Measurements from ENCODE around the gene LTBP1.

The LTBP1 gene

DNA sequence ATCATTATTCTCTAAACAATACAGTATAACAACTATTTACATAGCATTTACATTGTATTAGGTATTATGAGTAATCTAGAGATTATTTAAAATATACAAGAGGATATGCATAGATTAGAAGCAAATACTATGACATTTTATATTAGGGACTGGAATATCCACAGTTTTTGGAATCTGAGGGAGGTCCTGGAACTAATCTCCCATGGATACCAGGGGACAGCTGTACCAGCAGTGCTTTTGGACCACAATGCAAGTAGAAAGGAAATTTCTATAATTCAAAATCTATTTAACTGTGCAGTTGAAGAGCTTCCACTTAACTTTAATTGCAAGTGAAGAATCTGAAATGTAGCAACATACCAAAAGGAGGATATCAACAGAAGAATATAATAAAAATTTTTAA is 120.8 kb downstream of the LTBP1 start:
- no peaks in the 10 kb centered on the region for H3K4me1 ChIP-seq
- no peak for TF ChIP-seq Cebpa-rat (IDR thresholded peaks at IDR 0.05)
- H3K4me2 ChIP-seq: no peak overlapping the region
- no peaks in the 10 kb centered on the region for H3K27me3 ChIP-seq
- no peak overlapping the region for H3K9ac ChIP-seq
- H3K4me3 ChIP-seq: no peak overlapping the region
- H3K9me3 ChIP-seq: no peaks in the 10 kb centered on the region
- no peaks in the 10 kb centered on the region for H3K36me3 ChIP-seq
- H3K27ac ChIP-seq: no peak overlapping the region
- H4K20me1 ChIP-seq: no peaks in the 10 kb centered on the region

GRCh38 chr2:33068261-33068660 is 121.5 kb downstream of the LTBP1 start:
- Histone ChIP-seq H3K36me3 (no peaks in the 10 kb centered on the region), H4K20me1 (no peaks in the 10 kb centered on the region), H3K9me3 (no peaks in the 10 kb centered on the region), H3K9ac (no peak overlapping the region), H3K4me3 (no peak overlapping the region), H3K27ac (no peak overlapping the region), H3K27me3 (no peaks in the 10 kb centered on the region), H3K4me1 (no peaks in the 10 kb centered on the region), H3K4me2 (no peak overlapping the region)
- TF ChIP-seq Cebpa-rat (IDR thresholded peaks at IDR 0.05): no peak

- Histone ChIP-seq H3K27ac (no peak overlapping the region), H4K20me1 (no peaks in the 10 kb centered on the region), H3K27me3 (no peaks in the 10 kb centered on the region), H3K4me1 (no peaks in the 10 kb centered on the region), H3K9me3 (no peaks in the 10 kb centered on the region), H3K9ac (no peak overlapping the region), H3K36me3 (no peaks in the 10 kb centered on the region), H3K4me2 (no peak overlapping the region), H3K4me3 (no peak overlapping the region)
- no peak for TF ChIP-seq Cebpa-rat (IDR thresholded peaks at IDR 0.05)
Measured at GRCh38 chr2:33069894-33070651, 123.3 kb downstream of the LTBP1 start.

DNA sequence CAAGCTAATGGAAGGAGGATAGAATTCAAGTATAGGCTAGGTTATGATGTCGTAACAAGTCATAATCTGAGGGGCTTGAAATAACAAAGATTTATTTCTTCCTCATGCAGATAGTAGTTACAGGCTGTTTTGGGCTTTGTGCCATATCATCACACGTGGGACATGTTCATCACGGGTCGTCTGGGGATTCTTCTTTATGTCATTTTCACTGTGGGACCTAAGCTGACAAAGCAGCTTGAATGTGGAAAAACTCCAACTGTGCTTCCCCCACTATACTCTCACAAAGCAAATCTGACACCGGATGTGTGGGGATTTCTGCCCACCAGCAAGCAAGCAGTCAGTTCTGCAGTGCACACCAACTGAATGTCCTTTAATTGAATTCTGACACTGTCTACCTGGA is 124.8 kb downstream of the LTBP1 start:
- Histone ChIP-seq H4K20me1 (no peaks in the 10 kb centered on the region), H3K9me3 (no peaks in the 10 kb centered on the region), H3K4me1 (no peaks in the 10 kb centered on the region), H3K4me3 (no peak overlapping the region), H3K27ac (no peak overlapping the region), H3K27me3 (no peaks in the 10 kb centered on the region), H3K4me2 (no peak overlapping the region), H3K36me3 (no peaks in the 10 kb centered on the region), H3K9ac (no peak overlapping the region)
- TF ChIP-seq Cebpa-rat (IDR thresholded peaks at IDR 0.05): no peak

- no peaks in the 10 kb centered on the region for H3K9me3 ChIP-seq
- no peak overlapping the region for H3K4me3 ChIP-seq
- no peak overlapping the region for H3K27ac ChIP-seq
- no peaks in the 10 kb centered on the region for H3K27me3 ChIP-seq
- no peak overlapping the region for H3K4me2 ChIP-seq
- no peak for TF ChIP-seq Cebpa-rat (IDR thresholded peaks at IDR 0.05)
- no peaks in the 10 kb centered on the region for H3K36me3 ChIP-seq
- H3K9ac ChIP-seq: no peak overlapping the region
- H4K20me1 ChIP-seq: no peaks in the 10 kb centered on the region
- H3K4me1 ChIP-seq: no peaks in the 10 kb centered on the region
Measured at GRCh38 chr2:33072614-33073013, 125.9 kb downstream of the LTBP1 start.

DNA sequence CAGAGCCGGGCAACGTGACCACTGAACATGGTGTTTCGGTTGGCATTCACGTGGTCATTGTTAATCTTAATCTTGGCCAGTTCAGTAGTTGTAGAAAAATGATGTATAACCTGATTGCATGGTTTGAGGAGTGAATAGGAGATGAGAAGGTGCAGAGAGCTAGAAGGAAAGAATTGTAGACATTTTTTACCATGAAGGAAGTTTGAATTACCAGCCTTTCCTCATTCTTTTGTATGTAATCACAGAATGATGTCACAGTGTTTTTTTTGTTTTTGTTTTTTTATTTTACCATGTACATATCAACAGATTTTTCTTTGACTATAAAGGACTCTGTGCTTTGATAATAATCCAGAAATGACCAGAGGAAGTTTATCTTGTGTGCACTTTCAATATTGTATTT is 126.3 kb downstream of the LTBP1 start:
- H3K4me3 ChIP-seq: no peak overlapping the region
- no peaks in the 10 kb centered on the region for H3K36me3 ChIP-seq
- no peaks in the 10 kb centered on the region for H3K27me3 ChIP-seq
- H3K9ac ChIP-seq: no peak overlapping the region
- no peaks in the 10 kb centered on the region for H3K4me1 ChIP-seq
- no peak overlapping the region for H3K27ac ChIP-seq
- H3K9me3 ChIP-seq: no peaks in the 10 kb centered on the region
- H4K20me1 ChIP-seq: no peaks in the 10 kb centered on the region
- no peak for TF ChIP-seq Cebpa-rat (IDR thresholded peaks at IDR 0.05)
- H3K4me2 ChIP-seq: no peak overlapping the region

DNA sequence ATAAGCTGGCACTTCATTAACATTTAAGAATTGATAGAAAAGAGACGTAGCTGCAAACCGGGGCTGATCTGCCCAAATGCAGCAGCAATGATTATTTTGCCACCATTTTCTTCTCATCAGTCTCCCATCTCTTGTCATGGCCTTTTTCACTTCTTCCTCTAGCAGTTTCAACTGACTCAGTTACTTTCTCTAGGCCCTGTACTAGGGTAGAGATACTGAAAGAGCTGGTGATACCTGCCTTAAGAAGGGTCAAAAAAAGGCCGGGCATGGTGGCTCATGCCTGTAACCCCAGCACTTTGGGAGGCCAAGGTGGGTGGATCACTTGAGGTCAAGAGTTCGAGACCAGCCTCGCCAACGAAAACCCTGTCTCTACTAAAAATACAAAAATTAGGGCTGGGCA is 127.4 kb downstream of the LTBP1 start:
- H3K9me3 ChIP-seq: no peaks in the 10 kb centered on the region
- no peaks in the 10 kb centered on the region for H4K20me1 ChIP-seq
- H3K27ac ChIP-seq: no peak overlapping the region
- no peak for TF ChIP-seq Cebpa-rat (IDR thresholded peaks at IDR 0.05)
- H3K4me2 ChIP-seq: no peak overlapping the region
- H3K9ac ChIP-seq: no peak overlapping the region
- H3K4me1 ChIP-seq: no peaks in the 10 kb centered on the region
- H3K36me3 ChIP-seq: no peaks in the 10 kb centered on the region
- no peak overlapping the region for H3K4me3 ChIP-seq
- H3K27me3 ChIP-seq: no peaks in the 10 kb centered on the region

- peaks cover 12% of the 10 kb centered on the region for H3K4me1 ChIP-seq
- H3K4me3 ChIP-seq: no peak overlapping the region
- H3K27ac ChIP-seq: no peak overlapping the region
- H4K20me1 ChIP-seq: no peaks in the 10 kb centered on the region
- no peak for TF ChIP-seq Cebpa-rat (IDR thresholded peaks at IDR 0.05)
- no peak overlapping the region for H3K4me2 ChIP-seq
- H3K27me3 ChIP-seq: no peaks in the 10 kb centered on the region
- no peak overlapping the region for H3K9ac ChIP-seq
- peaks cover 13% of the 10 kb centered on the region for H3K9me3 ChIP-seq
- H3K36me3 ChIP-seq: no peaks in the 10 kb centered on the region
Measured at GRCh38 chr2:33077311-33077710, 130.6 kb downstream of the LTBP1 start.

DNA sequence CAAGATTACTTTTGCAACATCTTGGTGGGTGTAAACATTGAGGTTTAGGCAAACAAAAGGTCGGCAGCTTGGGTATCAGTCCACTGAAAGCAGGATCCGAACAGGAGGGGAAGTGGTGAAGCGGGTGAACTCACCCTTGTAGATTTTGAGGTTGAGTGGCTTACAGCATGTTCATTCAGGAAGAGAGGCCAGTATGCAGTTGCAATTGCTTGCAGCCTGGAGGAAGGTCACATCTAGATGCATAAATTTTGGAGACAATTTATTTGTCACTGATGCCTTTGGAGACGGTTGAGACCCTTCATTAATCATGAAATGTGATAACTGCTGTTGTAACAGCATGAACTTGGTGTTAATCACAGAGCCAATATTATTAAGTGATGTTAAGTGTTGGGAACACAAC is 131.1 kb downstream of the LTBP1 start:
- Histone ChIP-seq H3K36me3 (no peaks in the 10 kb centered on the region), H3K9me3 (peaks cover 16% of the 10 kb centered on the region), H3K4me1 (peaks cover 12% of the 10 kb centered on the region), H3K9ac (no peak overlapping the region), H3K4me2 (no peak overlapping the region), H4K20me1 (no peaks in the 10 kb centered on the region), H3K4me3 (no peak overlapping the region), H3K27ac (no peak overlapping the region), H3K27me3 (no peaks in the 10 kb centered on the region)
- TF ChIP-seq Cebpa-rat (IDR thresholded peaks at IDR 0.05): no peak

DNA sequence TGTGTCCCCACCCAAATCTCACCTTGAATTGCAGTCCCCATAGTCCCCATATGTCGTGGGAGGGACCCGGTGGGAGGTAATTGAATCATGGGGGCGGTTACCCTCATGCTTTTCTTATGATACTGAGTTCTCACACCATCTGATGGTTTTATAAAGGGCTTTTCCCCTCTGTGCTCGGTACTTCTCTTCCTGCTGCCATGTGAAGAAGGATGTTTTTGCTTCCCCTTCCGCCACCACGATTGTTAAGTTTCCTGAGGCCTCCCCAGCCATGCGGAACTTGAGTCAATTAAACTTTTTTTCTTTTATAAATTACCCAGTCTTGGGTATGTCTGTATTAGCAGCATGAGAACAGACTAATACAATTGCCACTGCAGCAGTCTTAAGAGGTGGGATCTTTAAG is 134.9 kb downstream of the LTBP1 start:
- Histone ChIP-seq H3K27ac (0 out of 2 replicates have a peak overlapping the region, but pooled peaks have one; percentile 15), H3K9me3 (peaks cover 17% of the 10 kb centered on the region), H3K27me3 (no peaks in the 10 kb centered on the region), H4K20me1 (no peaks in the 10 kb centered on the region), H3K36me3 (no peaks in the 10 kb centered on the region), H3K9ac (no peak overlapping the region), H3K4me3 (no peak overlapping the region), H3K4me2 (peak overlapping the region; percentile 40), H3K4me1 (peaks cover 25% of the 10 kb centered on the region)
- TF ChIP-seq Cebpa-rat (IDR thresholded peaks at IDR 0.05): no peak

Data from BLaER1 (cell line).